IPS-18c (cell line): ENCODE results near the gene KCNMB4.

Experiments
- H3K4me3 ChIP-seq: 2 replicates; pipeline ENCODE4 v1.7.0; 2013; ENCODE audit warnings: low read depth, mild to moderate bottlenecking, low read length, moderate library complexity; ENCODE audit not compliant: insufficient read depth
- H3K9me3 ChIP-seq: one replicate; pipeline ENCODE4 v1.6.1; 2013; ENCODE audit warnings: mild to moderate bottlenecking, low read length, moderate library complexity; ENCODE audit not compliant: control insufficient read depth, insufficient read depth

The KCNMB4 gene, protein sequence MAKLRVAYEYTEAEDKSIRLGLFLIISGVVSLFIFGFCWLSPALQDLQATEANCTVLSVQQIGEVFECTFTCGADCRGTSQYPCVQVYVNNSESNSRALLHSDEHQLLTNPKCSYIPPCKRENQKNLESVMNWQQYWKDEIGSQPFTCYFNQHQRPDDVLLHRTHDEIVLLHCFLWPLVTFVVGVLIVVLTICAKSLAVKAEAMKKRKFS

DNA sequence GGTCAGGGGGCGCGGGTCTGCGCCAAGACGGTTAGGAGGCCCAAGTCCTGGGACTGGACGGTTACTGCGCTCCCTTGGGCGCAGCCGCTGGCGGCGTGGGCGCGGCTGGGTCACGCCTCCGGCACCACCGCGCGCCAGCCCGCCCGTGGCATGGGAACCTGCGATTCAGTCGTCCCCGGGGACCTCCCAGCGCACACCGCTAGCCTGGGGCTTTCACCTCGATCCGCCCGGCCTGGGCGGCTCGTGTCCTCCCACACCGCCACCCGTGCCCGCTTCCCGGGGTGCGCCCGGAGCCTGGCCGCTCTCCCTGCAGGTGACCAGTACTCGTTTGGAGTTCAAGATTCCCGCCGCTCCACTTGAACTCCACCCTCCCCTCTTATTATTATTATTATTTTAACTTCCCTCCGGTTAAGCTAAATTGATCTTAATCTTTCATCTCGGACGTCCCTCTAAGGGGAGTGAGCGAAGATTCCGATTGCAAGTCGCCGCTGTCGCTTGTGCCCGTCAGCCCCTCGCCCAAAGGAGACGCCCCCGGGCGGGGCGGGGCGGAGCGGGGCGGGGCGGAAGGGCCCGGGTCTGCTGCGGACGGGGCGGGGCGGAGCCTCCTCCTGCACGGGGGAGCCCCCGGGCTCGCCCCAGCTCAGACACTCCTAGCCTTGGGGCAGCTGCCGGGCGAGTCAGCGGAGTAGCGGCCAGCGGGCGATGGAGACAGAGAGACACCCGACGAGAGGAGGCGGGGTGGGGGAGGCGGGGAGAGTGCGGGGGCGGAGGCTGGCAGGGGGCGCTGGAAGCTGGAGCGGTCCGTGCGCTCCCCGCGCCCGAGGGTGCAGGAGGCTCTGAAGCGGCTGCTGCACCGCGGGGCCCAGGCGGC lies at the start of gene KCNMB4:
TSS of gene KCNMB4 (plus strand) at position 643 of the 871 bp plus-strand sequence. CDS start 445 bp downstream, outside the sequence.
- Histone ChIP-seq H3K4me3 (peak within 1 kb of the TSS; percentile 87), H3K9me3 (no peaks in the 10 kb centered on the region)

DNA sequence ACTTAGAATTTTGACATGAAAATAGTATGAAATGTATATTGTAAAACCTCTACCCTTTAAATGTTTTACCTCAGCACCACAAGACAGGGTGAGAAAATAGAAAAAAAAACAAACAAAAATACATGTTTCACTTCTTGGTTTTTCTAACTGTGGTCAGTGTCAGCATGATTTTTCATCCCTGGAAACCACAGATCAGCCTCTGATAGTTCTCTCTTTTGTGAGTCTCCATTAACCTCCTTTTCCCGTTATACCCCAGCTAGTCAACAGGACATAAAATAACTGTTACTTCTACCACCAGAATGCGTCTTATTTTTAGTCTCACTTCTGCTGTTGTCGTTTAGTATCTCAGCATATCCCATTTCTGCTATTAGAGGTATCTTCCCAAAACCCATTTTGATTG lies 48.3 kb upstream of the KCNMB4 start:
- no peaks in the 10 kb centered on the region for H3K9me3 ChIP-seq
- no peak overlapping the region for H3K4me3 ChIP-seq

DNA sequence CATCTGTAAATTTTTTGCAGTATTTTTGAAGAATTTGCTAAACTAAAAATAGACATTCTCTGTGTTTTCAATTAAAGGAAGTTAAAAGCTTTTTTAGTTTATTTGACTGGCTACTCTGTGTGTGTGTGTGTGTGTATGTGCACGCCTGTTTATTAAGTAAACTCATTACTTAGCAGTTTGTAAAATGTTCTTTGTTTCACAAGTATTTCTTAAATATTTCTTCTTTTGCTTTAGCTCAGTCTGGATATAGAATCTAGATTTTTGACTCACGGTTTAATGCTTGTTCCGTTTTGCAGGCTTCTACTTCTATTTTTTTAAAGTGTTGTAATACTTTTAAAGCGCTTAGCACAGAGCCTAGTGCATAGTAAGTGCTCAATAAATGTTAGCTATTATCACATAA lies 46.5 kb upstream of the KCNMB4 start:
- Histone ChIP-seq H3K9me3 (no peaks in the 10 kb centered on the region), H3K4me3 (no peak overlapping the region)

DNA sequence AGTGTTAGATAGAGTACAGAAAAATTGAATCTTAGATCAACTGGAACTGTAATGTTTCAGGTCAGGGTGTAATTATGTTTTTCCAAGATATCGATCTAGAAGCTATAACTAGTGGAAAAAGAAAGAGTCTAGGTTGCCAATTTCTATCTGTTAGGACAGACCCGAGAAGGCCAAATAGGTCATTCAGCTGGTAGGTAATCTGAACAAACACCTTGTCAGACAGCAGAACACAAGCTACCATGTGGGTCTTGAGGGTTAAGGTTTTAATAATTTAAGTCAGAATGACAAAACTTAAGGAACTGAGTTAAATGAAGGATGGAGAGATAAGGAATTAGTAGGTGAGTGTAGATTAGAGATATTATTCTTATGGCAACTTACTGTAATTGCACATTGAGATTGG lies 44.9 kb upstream of the KCNMB4 start:
- Histone ChIP-seq H3K4me3 (no peak overlapping the region), H3K9me3 (no peaks in the 10 kb centered on the region)

DNA sequence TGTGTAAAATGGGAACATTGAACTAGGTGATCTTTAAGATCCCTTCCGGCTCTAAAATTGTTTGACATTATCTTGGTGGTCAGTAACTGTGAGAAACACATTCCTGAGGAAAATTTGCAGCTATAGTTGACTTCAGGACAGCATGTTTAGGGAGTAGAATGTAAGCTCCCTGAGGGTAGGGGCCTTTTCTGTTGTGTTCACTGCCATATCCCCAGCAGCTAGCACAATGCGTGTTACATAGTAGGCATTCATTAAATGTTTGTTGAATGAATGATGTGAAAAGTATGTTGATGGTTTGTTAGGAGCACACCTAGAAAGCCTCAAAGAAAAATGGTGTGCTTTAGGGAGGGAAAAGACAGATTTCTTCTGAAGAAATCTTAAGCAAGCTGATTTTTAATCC lies 38.5 kb upstream of the KCNMB4 start:
- H3K4me3 ChIP-seq: no peak overlapping the region

DNA sequence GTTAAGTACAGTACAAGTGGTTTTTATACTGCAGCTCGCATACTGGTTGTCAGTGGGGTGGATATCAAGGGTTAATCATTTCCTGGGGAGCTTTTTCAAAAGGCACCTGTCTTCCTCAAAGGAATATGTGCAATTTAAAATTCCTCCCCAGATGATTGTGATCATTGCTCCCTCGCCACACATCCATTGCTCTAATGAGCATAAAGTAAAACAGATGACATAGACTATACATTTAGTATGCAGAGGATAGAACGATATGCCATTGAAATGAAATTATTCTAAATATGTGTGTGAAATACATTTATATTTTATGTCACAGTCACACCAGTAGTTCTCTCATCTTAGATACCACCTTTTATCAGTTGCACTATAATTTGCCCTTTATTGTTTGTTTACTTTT lies 36.4 kb upstream of the KCNMB4 start:
- Histone ChIP-seq H3K9me3 (no peaks in the 10 kb centered on the region), H3K4me3 (no peak overlapping the region)

More for the DNA sequence above, 38.5 kb upstream of the KCNMB4 start:
- no peaks in the 10 kb centered on the region for H3K9me3 ChIP-seq

DNA sequence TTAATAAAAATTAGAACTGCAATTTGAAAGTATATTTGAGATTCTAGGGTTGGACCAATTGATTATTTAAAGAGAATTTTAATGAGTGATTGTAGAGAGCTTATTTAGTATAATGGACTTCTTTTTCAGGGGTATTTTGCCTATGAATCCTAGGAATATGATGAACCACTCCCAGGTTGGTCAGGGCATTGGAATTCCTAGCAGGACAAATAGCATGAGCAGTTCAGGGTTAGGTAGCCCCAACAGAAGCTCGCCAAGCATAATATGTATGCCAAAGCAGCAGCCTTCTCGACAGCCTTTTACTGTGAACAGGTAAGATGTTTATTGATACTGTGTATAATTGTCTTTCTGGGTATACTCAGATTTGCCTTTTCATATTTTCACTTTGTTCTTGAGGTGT lies 35.9 kb upstream of the KCNMB4 start:
- no peaks in the 10 kb centered on the region for H3K9me3 ChIP-seq
- H3K4me3 ChIP-seq: no peak overlapping the region

GRCh38 chr12:70332236-70332635 lies 33.9 kb upstream of the KCNMB4 start:
- no peak overlapping the region for H3K4me3 ChIP-seq
- H3K9me3 ChIP-seq: no peaks in the 10 kb centered on the region

GRCh38 chr12:70334742-70335141 lies 31.3 kb upstream of the KCNMB4 start:
- H3K4me3 ChIP-seq: no peak overlapping the region
- H3K9me3 ChIP-seq: no peaks in the 10 kb centered on the region

- no peaks in the 10 kb centered on the region for H3K9me3 ChIP-seq
- H3K4me3 ChIP-seq: no peak overlapping the region
These were observed 27.6 kb upstream of the KCNMB4 start for GRCh38 chr12:70338531-70338930.

DNA sequence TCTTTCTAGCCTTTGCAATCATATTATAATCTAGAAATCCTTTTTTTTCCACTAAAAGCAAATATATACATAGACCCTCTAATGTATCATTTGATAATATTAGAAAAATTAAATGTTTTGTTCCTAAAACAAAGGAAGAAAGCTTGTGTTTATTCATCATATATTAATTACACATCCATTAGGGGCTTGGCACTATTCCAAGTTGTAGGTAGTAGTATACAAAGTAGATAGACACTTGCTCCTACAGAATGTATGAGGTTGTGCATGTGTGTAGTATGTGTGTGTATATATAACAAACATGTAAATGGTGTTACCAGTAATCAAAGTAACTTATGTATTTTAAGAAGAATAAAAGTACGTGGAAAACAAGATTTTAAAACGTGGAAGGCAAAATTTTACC lies 15.0 kb upstream of the KCNMB4 start:
- no peaks in the 10 kb centered on the region for H3K9me3 ChIP-seq
- H3K4me3 ChIP-seq: no peak overlapping the region

- Histone ChIP-seq H3K4me3 (no peak overlapping the region), H3K9me3 (no peaks in the 10 kb centered on the region)
These were observed 12.1 kb upstream of the KCNMB4 start for GRCh38 chr12:70353780-70354660.

DNA sequence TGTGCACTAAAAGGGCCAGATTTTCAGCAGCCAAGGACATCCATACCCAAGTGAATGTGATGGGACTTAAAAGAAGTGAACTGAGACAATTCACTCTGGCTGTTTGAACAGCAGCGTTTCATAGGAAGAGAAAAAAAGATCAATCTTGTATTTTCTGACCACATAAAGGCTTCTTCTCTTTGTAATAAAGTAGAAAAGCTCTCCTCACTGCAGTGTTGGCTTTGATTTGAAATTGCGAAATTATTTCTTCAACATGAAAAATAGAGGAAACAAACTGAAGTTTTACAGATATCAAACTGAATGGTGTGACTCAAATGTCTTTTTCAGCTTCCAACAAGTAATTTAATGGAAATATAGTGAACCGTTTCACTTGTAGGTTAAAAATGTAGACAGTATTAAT lies 11.3 kb upstream of the KCNMB4 start:
- Histone ChIP-seq H3K9me3 (no peaks in the 10 kb centered on the region), H3K4me3 (no peak overlapping the region)

DNA sequence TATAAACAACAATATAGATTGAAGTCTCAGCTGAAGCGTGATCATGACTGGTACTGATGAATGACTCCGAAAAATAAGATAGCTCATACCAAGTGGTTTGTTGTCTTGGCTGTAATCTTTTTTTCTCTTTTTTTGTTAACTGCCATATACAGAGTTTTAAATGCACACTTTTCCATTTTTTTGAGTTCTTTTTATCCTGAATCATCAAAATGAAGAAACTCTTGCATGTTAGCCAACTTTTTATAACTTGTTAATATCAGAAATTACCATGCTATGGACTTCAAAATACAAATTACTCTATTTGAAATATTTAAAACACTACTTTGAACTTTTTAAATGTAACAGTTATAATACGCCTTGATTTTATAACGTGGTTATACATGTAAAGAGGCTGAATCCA lies 10.1 kb upstream of the KCNMB4 start:
- no peak overlapping the region for H3K4me3 ChIP-seq
- H3K9me3 ChIP-seq: no peaks in the 10 kb centered on the region

- H3K4me3 ChIP-seq: no peak overlapping the region
- no peaks in the 10 kb centered on the region for H3K9me3 ChIP-seq
These were observed 6.5 kb upstream of the KCNMB4 start for GRCh38 chr12:70359458-70360197.

DNA sequence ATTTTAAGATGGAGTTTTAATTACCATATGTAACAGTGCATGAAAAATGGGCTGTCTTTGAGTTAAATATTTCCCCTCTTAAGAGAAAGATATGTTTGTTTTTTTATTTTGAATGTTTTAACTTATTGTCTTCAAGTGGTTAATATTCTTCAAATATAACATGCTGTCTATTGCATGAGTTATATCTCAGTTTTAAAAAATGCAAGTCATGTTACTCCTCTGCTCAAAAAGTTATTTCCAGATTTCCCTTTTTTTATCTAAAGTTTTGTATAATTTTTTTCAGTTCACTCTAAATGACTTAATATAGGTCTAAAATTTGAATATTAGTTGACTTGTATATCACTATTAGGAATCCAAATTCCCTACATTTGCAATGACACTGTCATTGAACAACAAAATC lies 5.9 kb upstream of the KCNMB4 start:
- no peak overlapping the region for H3K4me3 ChIP-seq
- no peaks in the 10 kb centered on the region for H3K9me3 ChIP-seq
